Mesenchymal stem cell (in vitro differentiated cells and primary cell): ENCODE measurements around the gene TESPA1.

Source experiments
- DNase-seq: peaks from one replicate; pipeline ENCODE4 v3.0.0-alpha.2; 2013
- H2AFZ ChIP-seq: one replicate; pipeline ENCODE4 v1.6.1; 2013; ENCODE audit warnings: low read depth, mild to moderate bottlenecking, control low read depth, inconsistent platforms, low read length, moderate library complexity
- H2AK5ac ChIP-seq: 2 replicates; pipeline ENCODE4 v1.6.1; 2013; ENCODE audit warnings: low read length, moderate library complexity, mild to moderate bottlenecking, inconsistent platforms; ENCODE audit not compliant: severe bottlenecking
- H2BK120ac ChIP-seq: one replicate; pipeline ENCODE4 v1.6.1; 2013; ENCODE audit warnings: low read depth, mild to moderate bottlenecking, inconsistent platforms, low read length, moderate library complexity
- H2BK12ac ChIP-seq, 2 experiments: one replicate each; pipeline ENCODE4 v1.6.1; 2013; ENCODE audit warnings: inconsistent platforms in 2 of 2, low read length in 2 of 2, mild to moderate bottlenecking in 2 of 2, moderate library complexity in 2 of 2, control low read depth in 1 of 2
- H2BK15ac ChIP-seq: one replicate; pipeline ENCODE4 v1.6.1; 2013; ENCODE audit warnings: mild to moderate bottlenecking, low read depth, inconsistent platforms; ENCODE audit not compliant: poor library complexity, severe bottlenecking
- H2BK5ac ChIP-seq: 2 replicates; pipeline ENCODE4 v1.6.1; 2013; ENCODE audit warnings: low read depth, mild to moderate bottlenecking, low read length, control low read depth, inconsistent platforms; ENCODE audit not compliant: poor library complexity, severe bottlenecking
- H3K14ac ChIP-seq, 2 experiments: one replicate each; pipeline ENCODE4 v1.6.1; 2013; ENCODE audit warnings: inconsistent platforms in 2 of 2, low read length in 2 of 2, control low read depth in 1 of 2, mild to moderate bottlenecking in 1 of 2, moderate library complexity in 1 of 2
- H3K18ac ChIP-seq, 2 experiments: one replicate each; pipeline ENCODE4 v1.6.1; 2013; ENCODE audit warnings: inconsistent platforms in 2 of 2, low read length in 2 of 2, control low read depth in 1 of 2, low read depth in 1 of 2, mild to moderate bottlenecking in 1 of 2
- H3K23ac ChIP-seq, 2 experiments: one replicate each; pipeline ENCODE4 v1.6.1; 2013; ENCODE audit warnings: inconsistent platforms in 2 of 2, low read length in 2 of 2, mild to moderate bottlenecking in 2 of 2, moderate library complexity in 2 of 2, control low read depth in 1 of 2
- H3K27ac ChIP-seq: 2 replicates; pipeline ENCODE4 v1.5.1; 2013; ENCODE audit warnings: mild to moderate bottlenecking, moderate library complexity, low read length, control low read depth, inconsistent platforms; ENCODE audit not compliant: poor library complexity, severe bottlenecking
- H3K27me3 ChIP-seq, 2 experiments: 2 replicates each; pipeline versions ENCODE4 v1.6.1 to v1.7.0; 2013; ENCODE audit warnings: low read length in 2 of 2, mild to moderate bottlenecking in 2 of 2, moderate library complexity in 2 of 2, control low read depth in 1 of 2, inconsistent platforms in 1 of 2; ENCODE audit not compliant: control insufficient read depth in 1 of 2, insufficient read depth in 1 of 2
- H3K36me3 ChIP-seq, 2 experiments: 2 replicates each; pipeline versions ENCODE4 v1.6.1 to v1.7.0; 2013; ENCODE audit warnings: low read length in 2 of 2, control low read depth in 1 of 2, inconsistent platforms in 1 of 2, low read depth in 1 of 2, mild to moderate bottlenecking in 1 of 2; ENCODE audit not compliant: insufficient read depth in 2 of 2, control insufficient read depth in 1 of 2
- H3K4ac ChIP-seq, 2 experiments: one replicate each; pipeline ENCODE4 v1.6.1; 2013; ENCODE audit warnings: inconsistent platforms in 2 of 2, low read length in 2 of 2, mild to moderate bottlenecking in 2 of 2, moderate library complexity in 2 of 2, control low read depth in 1 of 2, low read depth in 1 of 2
- H3K4me1 ChIP-seq: 2 replicates; pipeline ENCODE4 v1.6.1; 2013; ENCODE audit warnings: low read depth, low read length, control low read depth; ENCODE audit not compliant: control insufficient read depth, insufficient read depth
- H3K4me2 ChIP-seq: 2 replicates; pipeline ENCODE4 v1.6.1; 2013; ENCODE audit warnings: low read length, mild to moderate bottlenecking, inconsistent platforms; ENCODE audit not compliant: poor library complexity, severe bottlenecking
- H3K4me3 ChIP-seq, 2 experiments: 2 replicates each; pipeline versions ENCODE4 v1.5.1 to v1.7.0; 2013; ENCODE audit warnings: low read length in 2 of 2, mild to moderate bottlenecking in 2 of 2, control low read depth in 1 of 2, low read depth in 1 of 2; ENCODE audit not compliant: insufficient read depth in 1 of 2
- H3K79me1 ChIP-seq: replicated peaks from 2 replicates; pipeline ENCODE4 v1.6.1; 2013; ENCODE audit warnings: mild to moderate bottlenecking, control low read depth, low read length, inconsistent platforms; ENCODE audit not compliant: poor library complexity, severe bottlenecking
- H3K9ac ChIP-seq: 2 replicates; pipeline ENCODE4 v1.7.0; 2013; ENCODE audit warnings: mild to moderate bottlenecking, low read length, moderate library complexity
- H3K9me3 ChIP-seq: 2 replicates; pipeline ENCODE4 v1.7.0; 2013; ENCODE audit warnings: mild to moderate bottlenecking, low read length; ENCODE audit not compliant: control insufficient read depth
- H4K8ac ChIP-seq: one replicate; pipeline ENCODE4 v1.6.1; 2013; ENCODE audit warnings: inconsistent platforms, mild to moderate bottlenecking, low read length, moderate library complexity
- H4K91ac ChIP-seq: one replicate; pipeline ENCODE4 v1.6.1; 2013; ENCODE audit warnings: mild to moderate bottlenecking, low read length, inconsistent platforms
- WGBS: methylation state at CpG from one replicate; pipeline ENCODE4 v1.1.7; 2013; ENCODE audit warnings: mixed read lengths; 5-methylcytosine and 5-hydroxymethylcytosine counted together

Gene TESPA1

GRCh38 chr12:55001198-55001868, 16.8 kb upstream of the TESPA1 start:
- Histone ChIP-seq H2BK15ac (no peak overlapping the region), H4K8ac (no peak overlapping the region), H2BK12ac (no peak overlapping the region), H3K14ac (no peak overlapping the region), H2AFZ (no peak overlapping the region), H3K9ac (no peak overlapping the region), H3K18ac (no peak overlapping the region), H3K23ac (no peak overlapping the region), H3K27ac (no peak overlapping the region), H3K4me2 (no peak overlapping the region), H2BK5ac (no peak overlapping the region), H3K4me1 (no peaks in the 10 kb centered on the region), H3K79me1 (no peaks in the 10 kb centered on the region), H3K36me3 (no peaks in the 10 kb centered on the region), H4K91ac (no peak overlapping the region), H2BK120ac (no peak overlapping the region), H3K4me3 (no peak overlapping the region), H2AK5ac (no peak overlapping the region), H3K9me3 (no peaks in the 10 kb centered on the region), H3K27me3 (peaks cover 25 to 54% of the 10 kb centered on the region in 2 experiments), H3K4ac (no peak overlapping the region)
- DNase-seq, result no peak
- 67% methylated on average over 4 of the region's 4 CpGs for WGBS

- Histone ChIP-seq H3K4me2 (no peak overlapping the region), H3K4ac (no peak overlapping the region), H2BK15ac (no peak overlapping the region), H3K9ac (no peak overlapping the region), H3K79me1 (no peaks in the 10 kb centered on the region), H3K18ac (no peak overlapping the region), H3K36me3 (no peaks in the 10 kb centered on the region), H3K9me3 (no peaks in the 10 kb centered on the region), H3K4me1 (no peaks in the 10 kb centered on the region), H2AK5ac (no peak overlapping the region), H2AFZ (no peak overlapping the region), H4K91ac (no peak overlapping the region), H2BK5ac (no peak overlapping the region), H2BK120ac (no peak overlapping the region), H2BK12ac (no peak overlapping the region), H3K27ac (no peak overlapping the region), H3K23ac (no peak overlapping the region), H4K8ac (no peak overlapping the region), H3K14ac (no peak overlapping the region), H3K4me3 (no peak overlapping the region), H3K27me3 (peaks cover 26 to 53% of the 10 kb centered on the region in 2 experiments)
- 77% methylated on average over 3 of the region's 5 CpGs for WGBS
- DNase-seq, result no peak
Observed at GRCh38 chr12:54998958-54999510, 14.5 kb upstream of the TESPA1 start.

- Histone ChIP-seq H2BK120ac (no peak overlapping the region), H2AFZ (no peak overlapping the region), H3K4me2 (no peak overlapping the region), H2BK15ac (no peak overlapping the region), H3K4me1 (no peaks in the 10 kb centered on the region), H2BK5ac (no peak overlapping the region), H2BK12ac (no peak overlapping the region), H3K18ac (no peak overlapping the region), H3K9me3 (no peaks in the 10 kb centered on the region), H4K91ac (no peak overlapping the region), H3K27me3 (peaks cover 26 to 51% of the 10 kb centered on the region in 2 experiments), H3K79me1 (no peaks in the 10 kb centered on the region), H3K27ac (no peak overlapping the region), H3K36me3 (no peaks in the 10 kb centered on the region), H3K4ac (no peak overlapping the region), H3K4me3 (no peak overlapping the region), H3K14ac (no peak overlapping the region), H4K8ac (no peak overlapping the region), H2AK5ac (no peak overlapping the region), H3K9ac (no peak overlapping the region), H3K23ac (no peak overlapping the region)
- DNase-seq, result no peak
- WGBS, result 41% methylated on average over 4 of the region's 4 CpGs
Observed at GRCh38 chr12:54997929-54998522, 13.5 kb upstream of the TESPA1 start.

- WGBS, result 83% methylated on average over 5 of the region's 5 CpGs
Observed at GRCh38 chr12:54996205-54996604, 11.6 kb upstream of the TESPA1 start.

More at GRCh38 chr12:54996205-54996604, 11.6 kb upstream of the TESPA1 start:
- no peak overlapping the region for H2AFZ ChIP-seq
- no peak overlapping the region for H3K4ac ChIP-seq
- no peak overlapping the region for H3K14ac ChIP-seq
- H3K4me3 ChIP-seq, result no peak overlapping the region
- no peak overlapping the region for H3K4me2 ChIP-seq
- H3K9me3 ChIP-seq, result no peaks in the 10 kb centered on the region
- no peak overlapping the region for H2BK12ac ChIP-seq
- no peaks in the 10 kb centered on the region for H3K4me1 ChIP-seq
- DNase-seq, result no peak
- H3K18ac ChIP-seq, result no peak overlapping the region
- no peak overlapping the region for H2AK5ac ChIP-seq
- H3K23ac ChIP-seq, result no peak overlapping the region
- peaks cover 20 to 43% of the 10 kb centered on the region in 2 experiments for H3K27me3 ChIP-seq
- H2BK15ac ChIP-seq, result no peak overlapping the region
- no peak overlapping the region for H2BK5ac ChIP-seq
- H4K91ac ChIP-seq, result no peak overlapping the region
- no peak overlapping the region for H4K8ac ChIP-seq
- H3K9ac ChIP-seq, result no peak overlapping the region
- no peaks in the 10 kb centered on the region for H3K79me1 ChIP-seq
- no peak overlapping the region for H2BK120ac ChIP-seq
- H3K27ac ChIP-seq, result no peak overlapping the region
- no peaks in the 10 kb centered on the region for H3K36me3 ChIP-seq
